Pancreas (tissue), 10 donors: ENCODE data around the gene NOL11. TPM values are rescaled to one million over a fixed set of nuclear protein-coding genes. Genes with fewer than 3 reads are reported as not detected.
A peak's percentile ranks its signal among the peaks of the same experiment; 100 is the strongest.
"Not testable (repeated sequence)": the region's sequence is repeated elsewhere in the genome, so short reads cannot be mapped to it uniquely, and the experiment has no call there.

Experiments
- ATAC-seq, 4 donors: fragments of 200-7000 bp; cut with Tn5 transposase; one replicate each; pipeline versions ENCODE4 v1.8.0 to v1.9.1; 2020; ENCODE audit warnings: mild to moderate bottlenecking in 4 of 4, moderate library complexity in 4 of 4
- DNase-seq, 6 donors: peaks; one replicate each; pipeline ENCODE4 v3.0.0-alpha.2; 2020
- FAIRE-seq: peaks from 2 replicates; lab custom pipeline; 2012; peaks lifted over from hg19 to GRCh38; lab: Jason Lieb, UNC
- H3K27ac ChIP-seq, 4 donors: fragments of 200-600 bp; sonication (generic); 1 replicate in 3 of 4; 2 replicates in 1 of 4; pipeline versions ENCODE4 v1.5.0 to v1.8.0; 2020
- H3K27me3 ChIP-seq, 4 donors: fragments of 200-600 bp; one replicate each; pipeline ENCODE4 v1.8.0; 2021
- H3K36me3 ChIP-seq, 3 donors: fragments of 200-600 bp; sonication (generic) in 1 of 3; one replicate each; pipeline versions ENCODE4 v1.5.0 to v1.8.0; 2020 to 2021
- H3K4me1 ChIP-seq, 3 donors: fragments of 200-600 bp; one replicate each; pipeline ENCODE4 v1.8.0; 2021
- H3K4me3 ChIP-seq, 4 donors: fragments of 200-600 bp; sonication (generic) in 2 of 4; one replicate each; pipeline versions ENCODE4 v1.5.0 to v1.8.0; 2020 to 2021
- H3K9me3 ChIP-seq, 4 donors: fragments of 200-600 bp; one replicate each; pipeline ENCODE4 v1.8.0; 2021
- CTCF ChIP-seq, 4 donors: fragments of 200-600 bp; sonication (generic) in 3 of 4; IDR thresholded peaks; one replicate each; pipeline versions ENCODE4 v1.5.0 to v1.8.0; 2021; ENCODE audit warnings: antibody characterized with exemption in 4 of 4
- WGBS, 2 donors: extraction: QIAGEN DNeasy Blood & Tissue Kit; methylation state at CpG; one replicate each; pipeline ENCODE4 v1.1.7; 2013; 5-methylcytosine and 5-hydroxymethylcytosine counted together
- intact Hi-C, 3 donors: fragments of 100-400 bp; cut with DNase I; formaldehyde crosslinking; loops; one replicate each; pipeline versions ENCODE4 v1.11.1 to v1.14.2; 2022
- polyA plus RNA-seq, 2 donors: library from polyadenylated mRNA; stranded (reverse); fragments of 200-250 nt; gene quantifications; one replicate each; pipeline ENCODE4 v1.2.3, GENCODE V29; 2013
- total RNA-seq, 6 donors: library from RNA; stranded (reverse); fragmentation: NEBNext Ultra II Directional in 4 of 6; extraction: Animal tissue kit (Norgen Biotek cat#: 25700) in 4 of 6; gene quantifications; one replicate each; pipeline versions ENCODE4 v1.2.1 to v1.2.4, GENCODE V29; 2021 to 2023
- donor health status: healthy with polysubstance abuse.
- donor health status: DM: no; HTN: no; CAD: no; lungs with moderate emphysema.
- donor health status: DM: no; HTN: no; CAD: no.
- donor health status: control.
- donor health status: control.
- donor health status: Bipolar disorder and iron deficiency.
- donor health status: DM: yes; HTN: yes; CAD: no.
- donor health status: DM: no; HTN: no; CAD: no.
- donor health status: DM: no; HTN: no; CAD: no.
- donor health status: DM: yes; HTN: yes; CAD: no.

NOL11 gene
- total and polyA plus RNA-seq, 8 donors = 8.3 to 28.0 (median 16.2) TPM

- TF ChIP-seq CTCF (IDR thresholded peaks at IDR 0.05) = no peak
- peak in 3 of 4 donors; percentile 2 to 10 (median 7) for ATAC-seq
- H3K36me3 ChIP-seq = peaks cover 0 to 13% (median 6%) of the 10 kb centered on the region in 3 donors
- no peaks in the 10 kb centered on the region for H3K27me3 ChIP-seq
- no peaks in the 10 kb centered on the region for H3K9me3 ChIP-seq
- H3K4me3 ChIP-seq = peak overlapping the region; percentile 74 to 89 (median 83)
- DNase-seq = peak in 1 of 6 donors; percentile 20
- H3K4me1 ChIP-seq = peaks cover 7 to 12% (median 10%) of the 10 kb centered on the region in 3 donors
- H3K27ac ChIP-seq = peak overlapping the region; percentile 80 to 92 (median 82)
- intact Hi-C loops = no loop called here
- FAIRE-seq = no peak
- WGBS, 2 donors = 0 to 1% methylated on average over 16 of the region's 16 CpGs
Measured at GRCh38 chr17:67718325-67718941, 697 bp downstream of the NOL11 start.

GRCh38 chr17:67725373-67725791 lies 7.6 kb downstream of the NOL11 start:
- Histone ChIP-seq H3K27me3 (no peaks in the 10 kb centered on the region), H3K4me3 (no peak overlapping the region), H3K27ac (no peak overlapping the region), H3K9me3 (no peaks in the 10 kb centered on the region), H3K4me1 (no peaks in the 10 kb centered on the region), H3K36me3 (peaks cover 0 to 65% (median 25%) of the 10 kb centered on the region in 3 donors)
- ATAC-seq = no peak
- FAIRE-seq = no peak
- intact Hi-C loops = no loop called here
- no peak for TF ChIP-seq CTCF (IDR thresholded peaks at IDR 0.05)
- DNase-seq = no peak
- WGBS, 2 donors = 91 to 93% methylated on average over 4 of the region's 4 CpGs

- FAIRE-seq (no peak), DNase-seq (no peak), ATAC-seq (no peak)
- Histone ChIP-seq H3K27me3 (no peaks in the 10 kb centered on the region), H3K36me3 (peaks cover 0 to 69% (median 25%) of the 10 kb centered on the region in 3 donors), H3K27ac (no peak overlapping the region), H3K4me3 (no peak overlapping the region), H3K9me3 (no peaks in the 10 kb centered on the region), H3K4me1 (no peaks in the 10 kb centered on the region)
- no peak for TF ChIP-seq CTCF (IDR thresholded peaks at IDR 0.05)
- 94% methylated on average over 4 of the region's 4 CpGs for WGBS, 2 donors
- intact Hi-C loops = no loop called here
Measured at GRCh38 chr17:67725807-67726206, 8.1 kb downstream of the NOL11 start.

GRCh38 chr17:67727152-67728039 lies 9.7 kb downstream of the NOL11 start:
- H3K4me1 ChIP-seq, H3K27ac ChIP-seq, H3K27me3 ChIP-seq, H3K4me3 ChIP-seq, DNase-seq, H3K9me3 ChIP-seq, FAIRE-seq, ATAC-seq, intact Hi-C loops: not testable (repeated sequence)
- H3K36me3 ChIP-seq = peaks cover 0 to 60% (median 19%) of the 10 kb centered on the region in 3 donors
- 87 to 92% methylated on average over 15 of the region's 15 CpGs for WGBS, 2 donors

- no peak for TF ChIP-seq CTCF (IDR thresholded peaks at IDR 0.05)
Measured at GRCh38 chr17:67729903-67730302, 12.2 kb downstream of the NOL11 start.

More at GRCh38 chr17:67729903-67730302, 12.2 kb downstream of the NOL11 start:
- H3K4me3 ChIP-seq = no peak overlapping the region
- H3K27me3 ChIP-seq = no peaks in the 10 kb centered on the region
- H3K9me3 ChIP-seq = no peaks in the 10 kb centered on the region
- intact Hi-C loops = no loop called here
- DNase-seq (no peak), FAIRE-seq (no peak), ATAC-seq (no peak)
- H3K27ac ChIP-seq = no peak overlapping the region
- 97 to 98% methylated on average over 6 of the region's 6 CpGs for WGBS, 2 donors
- H3K4me1 ChIP-seq = no peaks in the 10 kb centered on the region
- peaks cover 0 to 52% (median 18%) of the 10 kb centered on the region in 3 donors for H3K36me3 ChIP-seq
